K562 (cell line): ENCODE measurements around the gene ULK2. TPM values are rescaled to one million over a fixed set of nuclear protein-coding genes. Genes with fewer than 3 reads are reported as not detected.

Experiments
- ATAC-seq: fragments of 200-7000 bp; cut with Tn5 transposase; 3 replicates; pipeline ENCODE4 v1.9.1; 2020; ENCODE audit warnings: moderate library complexity
- BruUV-seq: library from RNA; stranded (reverse); fragments of 400-500 nt; replicated peaks from 2 replicates; lab custom pipeline; 2021; lab: Mats Ljungman, UMichigan
- CTCF ChIA-PET: fragments of 300-600 bp; formaldehyde crosslinking; extraction: SDS; loops from one replicate; lab custom pipeline; 2021; ENCODE audit warnings: low intra/inter-chr PET ratio; lab: Yijun Ruan, JAX
- POLR2A ChIA-PET: fragments of 300-600, 350-650 bp; sonication (Branson Sonifier 250); formaldehyde crosslinking; extraction: SDS; loops from one replicate; lab custom pipeline; 2021; ENCODE audit warnings: antibody characterized with exemption, inconsistent platforms; lab: Yijun Ruan, JAX
- DNase-seq, 4 experiments: peaks; one replicate each; pipeline versions ENCODE4 v3.0.0 to v3.0.0-alpha.2; 2011 to 2018; ENCODE audit warnings: low spot score in 3 of 4, mixed read lengths in 3 of 4; ENCODE audit errors: extremely low read depth in 1 of 4
- FAIRE-seq: peaks from 2 replicates; lab custom pipeline; 2011; peaks lifted over from hg19 to GRCh38; lab: Jason Lieb, UNC
- H2AFZ ChIP-seq: 2 replicates; pipeline ENCODE4 v1.6.0; 2011; ENCODE audit warnings: low read depth, low read length, control low read depth, inconsistent platforms
- H3K27ac ChIP-seq: fragments of 200-600 bp; 3 replicates; pipeline ENCODE4 v1.8.0; 2011; ENCODE audit warnings: low read depth, mild to moderate bottlenecking, control low read depth, inconsistent platforms, low read length, moderate library complexity, mixed read lengths; ENCODE audit errors: extremely low read depth
- H3K27me3 ChIP-seq, 2 experiments: fragments of 300-600 bp in 1 of 2; 2 replicates in 1 of 2; 3 replicates in 1 of 2; pipeline versions ENCODE4 v1.6.0 to v1.8.0; 2011; ENCODE audit warnings: inconsistent platforms in 2 of 2, low read length in 2 of 2, mild to moderate bottlenecking in 1 of 2, mixed read lengths in 1 of 2, moderate library complexity in 1 of 2; ENCODE audit not compliant: control insufficient read depth in 2 of 2, insufficient read depth in 2 of 2
- H3K36me3 ChIP-seq: fragments of 300-600 bp; 3 replicates; pipeline ENCODE4 v1.8.0; 2011; ENCODE audit warnings: mild to moderate bottlenecking, low read length, inconsistent platforms; ENCODE audit not compliant: control insufficient read depth, insufficient read depth
- H3K4me1 ChIP-seq, 2 experiments: fragments of 200-600 bp in 1 of 2; replicated peaks in 1 of 2; 2 replicates in 1 of 2; 3 replicates in 1 of 2; pipeline versions ENCODE4 v1.5.1 to v1.8.0; 2011; ENCODE audit warnings: inconsistent platforms in 2 of 2, low read length in 2 of 2, mild to moderate bottlenecking in 1 of 2, mixed read lengths in 1 of 2, moderate library complexity in 1 of 2; ENCODE audit not compliant: control insufficient read depth in 2 of 2, insufficient read depth in 2 of 2
- H3K4me2 ChIP-seq: 2 replicates; pipeline ENCODE4 v1.6.1; 2011; ENCODE audit warnings: low read length, control low read depth, inconsistent platforms, mixed read lengths; ENCODE audit not compliant: insufficient read depth
- H3K4me3 ChIP-seq: fragments of 200-600 bp; sonication (generic), shearing (Covaris generic); 2 replicates; pipeline ENCODE4 v1.5.1; 2016; ENCODE audit warnings: control low read depth, inconsistent platforms
- H3K79me2 ChIP-seq: fragments of 200-600 bp; 3 replicates; pipeline ENCODE4 v1.8.0; 2011; ENCODE audit warnings: low read length, inconsistent platforms; ENCODE audit not compliant: control insufficient read depth, insufficient read depth
- H3K9ac ChIP-seq, 2 experiments: 2 replicates each; pipeline versions ENCODE4 v1.6.0 to v1.6.1; 2011; ENCODE audit warnings: low read depth in 2 of 2, low read length in 2 of 2, control low read depth in 1 of 2, inconsistent platforms in 1 of 2, mild to moderate bottlenecking in 1 of 2, mixed read lengths in 1 of 2; ENCODE audit not compliant: insufficient read depth in 1 of 2
- H3K9me1 ChIP-seq: one replicate; pipeline ENCODE4 v1.6.0; 2011; ENCODE audit warnings: inconsistent platforms, mild to moderate bottlenecking, low read length, moderate library complexity; ENCODE audit not compliant: control insufficient read depth, insufficient read depth
- H3K9me3 ChIP-seq: replicated peaks from 2 replicates; pipeline ENCODE4 v1.5.1; 2011; ENCODE audit warnings: low read depth, low read length, inconsistent platforms; ENCODE audit not compliant: control insufficient read depth, insufficient read depth
- H4K20me1 ChIP-seq: replicated peaks from 2 replicates; pipeline ENCODE4 v1.6.1; 2011; ENCODE audit warnings: low read length, inconsistent platforms, mixed read lengths; ENCODE audit not compliant: control insufficient read depth, insufficient read depth
- BMI1 ChIP-seq: fragments of 150-350 bp; IDR thresholded peaks from 2 replicates; pipeline ENCODE4 v1.6.1; 2014; ENCODE audit warnings: low read length
- HDAC8 ChIP-seq: fragments of 450-650 bp; IDR thresholded peaks from 2 replicates; pipeline ENCODE4 v1.6.1; 2016; ENCODE audit warnings: mild to moderate bottlenecking, missing genetic modification characterization, moderate library complexity, missing compliant biosample characterization
- RB1 ChIP-seq: fragments of 450-650 bp; IDR thresholded peaks from 2 replicates; pipeline ENCODE4 v1.6.1; 2017; ENCODE audit warnings: low read depth, mild to moderate bottlenecking
- RBM17 ChIP-seq: fragments of 200-400 bp; formaldehyde crosslinking; IDR thresholded peaks from 2 replicates; pipeline ENCODE4 v1.6.1; 2017; ENCODE audit warnings: low read depth, mild to moderate bottlenecking, low read length, borderline replicate concordance
- RBM22 ChIP-seq: fragments of 200-400 bp; formaldehyde crosslinking; IDR thresholded peaks from 2 replicates; pipeline ENCODE4 v1.6.1; 2018; ENCODE audit warnings: low read length, low read depth; ENCODE audit not compliant: poor library complexity, severe bottlenecking
- REST ChIP-seq, 2 experiments: fragments of 450-650 bp; formaldehyde crosslinking in 1 of 2; IDR thresholded peaks; 2 replicates each; pipeline versions ENCODE4 v1.4.0 to v1.6.1; 2014 to 2020; ENCODE audit warnings: mild to moderate bottlenecking in 2 of 2, borderline replicate concordance in 1 of 2, low read depth in 1 of 2
- SETDB1 ChIP-seq: IDR thresholded peaks from one replicate; pipeline ENCODE4 v1.6.1; 2012; ENCODE audit warnings: low read length, control low read depth, inconsistent platforms
- YBX1 ChIP-seq: fragments of 450-650 bp; IDR thresholded peaks from 2 replicates; pipeline ENCODE4 v1.7.1; 2016; ENCODE audit warnings: mild to moderate bottlenecking
- WGBS: fragments of 100-300 bp; shearing (Covaris generic); methylation state at CpG from one replicate; pipeline ENCODE4 v1.1.6; 2016; ENCODE audit warnings: low coverage, mixed read lengths; ENCODE audit not compliant: insufficient coverage; ENCODE audit errors: missing lambda C conversion rate; 5-methylcytosine and 5-hydroxymethylcytosine counted together
- in situ Hi-C: fragments of 300-500 bp; cut with MboI; formaldehyde crosslinking; loops from 4 replicates; pipeline ENCODE4 v1.15.0; 2018; ENCODE audit warnings: inconsistent platforms, mixed read lengths
- intact Hi-C: fragments of 100-400 bp; cut with micrococcal nuclease; formaldehyde crosslinking; loops from 2 replicates; pipeline ENCODE4 v1.14.2; 2022
- polyA plus RNA-seq, 8 experiments: library from polyadenylated mRNA; depleted of rRNA in 4 of 8; stranded (reverse) in 5 of 8; unstranded in 3 of 8; fragments of >200 nt; fragmentation: Nextera tagmentation in 2 of 8; fragmentation: Illumina TruSeq in 1 of 8; extraction: Ambion mirVana in 2 of 8; extraction: Trizol in 1 of 8; gene quantifications; 2 replicates each; pipeline versions ENCODE4 v1.2.1 to v1.2.3, GENCODE V29; 2011 to 2014; ENCODE audit warnings: inconsistent platforms in 1 of 8, missing spikeins in 1 of 8
- total RNA-seq, 7 experiments: library from RNA; depleted of rRNA in 6 of 7; stranded (reverse); fragments of >200 nt in 6 of 7; fragmentation: Illumina TruSeq in 2 of 7; extraction: Trizol in 2 of 7; gene quantifications; 2 replicates each; pipeline versions ENCODE4 v1.2.1 to v1.2.3, GENCODE V29; 2011 to 2021; ENCODE audit warnings: low replicate concordance in 1 of 7
- TF ChIP-seq, protein P1 (sequence below): fragments of 450-650 bp; formaldehyde crosslinking; IDR thresholded peaks from 2 replicates; pipeline ENCODE4 v1.4.0; 2020; ENCODE audit warnings: mild to moderate bottlenecking, moderate library complexity

ULK2 gene
- total and polyA plus RNA-seq, 9 of the 15 experiments (the other 6 are each of a cell fraction or from before 2014, with no cell fraction given) = 0.01 to 0.18 (median 0.07) TPM; not detected in 5

DNA sequence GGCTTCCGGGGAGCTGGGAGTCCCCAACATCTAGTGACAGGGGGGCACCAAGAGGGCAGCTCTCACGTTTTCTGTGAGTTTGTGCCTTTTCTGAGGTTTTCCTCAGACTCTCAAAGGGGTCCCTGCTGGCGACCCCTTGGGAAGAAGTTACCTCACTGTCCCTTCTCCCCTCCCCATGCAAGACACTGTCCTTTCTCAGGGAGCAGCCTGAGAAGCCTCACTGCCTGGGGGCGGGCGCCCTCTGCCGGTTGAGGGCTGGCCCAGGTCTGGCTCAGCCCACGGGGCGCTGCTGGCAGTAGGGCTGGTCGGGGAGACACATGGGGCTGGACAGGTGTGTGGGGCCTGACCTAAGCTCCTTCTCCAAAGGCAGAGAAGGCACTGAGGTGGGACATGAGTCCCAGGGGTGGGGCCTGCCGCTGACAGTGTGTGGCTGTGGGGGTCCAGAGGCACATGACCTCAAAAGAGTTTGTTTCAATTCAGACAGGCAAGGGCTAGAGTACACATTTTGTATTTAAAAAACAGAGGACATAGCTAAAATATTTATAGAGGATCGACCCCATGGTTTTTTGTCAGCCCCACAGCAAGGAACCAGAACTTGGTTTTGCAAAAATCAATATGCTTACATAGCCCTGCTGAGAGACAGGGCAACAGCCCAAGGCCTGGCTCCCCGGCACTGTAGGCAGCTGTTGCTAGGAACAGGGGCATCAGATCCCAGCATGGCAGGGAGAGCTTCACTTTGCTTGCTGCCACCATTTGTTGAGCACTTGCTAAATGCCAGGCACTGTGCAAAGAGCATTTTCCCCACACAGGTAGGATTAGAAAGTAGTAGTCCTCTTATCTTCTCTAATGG, 101.1 kb downstream of the ULK2 start:
- ChIA-PET CTCF (interaction anchor here (1.2 kb wide), 1 partner anchor 253 kb away, joined by 6 read pairs; no protein-coding TSS in a partner anchor), POLR2A (no interaction called here)
- FAIRE-seq = peak; percentile 15
- Histone ChIP-seq H3K9me3 (no peaks in the 10 kb centered on the region), H2AFZ (no peak overlapping the region), H3K9ac (no peak overlapping the region), H3K27me3 (peaks cover 0 to 14% of the 10 kb centered on the region in 2 experiments; a peak in 1 of 5 replicates), H3K79me2 (no peaks in the 10 kb centered on the region), H3K4me3 (no peak overlapping the region), H3K4me1 (no peaks in the 10 kb centered on the region), H4K20me1 (no peaks in the 10 kb centered on the region), H3K27ac (no peak overlapping the region), H3K9me1 (no peaks in the 10 kb centered on the region), H3K36me3 (no peaks in the 10 kb centered on the region), H3K4me2 (no peak overlapping the region)
- peak; percentile 99 for ATAC-seq
- intact Hi-C loops (loop anchor here (1.0 kb wide), 1 partner anchor 252 kb away; no protein-coding TSS in a partner anchor), in situ Hi-C loops (loop anchor here (10.0 kb wide), 1 partner anchor 402 kb away; the partner anchor contains the start of gene B9D1)
- WGBS = 1% methylated on average over 11 of the region's 12 CpGs
- peak; percentile 69 to 72 (median 70) for DNase-seq
- BruUV-seq = no TSS peak
- no peak for TF ChIP-seq BMI1
- TF ChIP-seq HDAC8 = no peak
- no peak for TF ChIP-seq YBX1
- no peak for TF ChIP-seq SETDB1
- peak; percentile 59 for TF ChIP-seq RB1
- TF ChIP-seq, protein P1, sequence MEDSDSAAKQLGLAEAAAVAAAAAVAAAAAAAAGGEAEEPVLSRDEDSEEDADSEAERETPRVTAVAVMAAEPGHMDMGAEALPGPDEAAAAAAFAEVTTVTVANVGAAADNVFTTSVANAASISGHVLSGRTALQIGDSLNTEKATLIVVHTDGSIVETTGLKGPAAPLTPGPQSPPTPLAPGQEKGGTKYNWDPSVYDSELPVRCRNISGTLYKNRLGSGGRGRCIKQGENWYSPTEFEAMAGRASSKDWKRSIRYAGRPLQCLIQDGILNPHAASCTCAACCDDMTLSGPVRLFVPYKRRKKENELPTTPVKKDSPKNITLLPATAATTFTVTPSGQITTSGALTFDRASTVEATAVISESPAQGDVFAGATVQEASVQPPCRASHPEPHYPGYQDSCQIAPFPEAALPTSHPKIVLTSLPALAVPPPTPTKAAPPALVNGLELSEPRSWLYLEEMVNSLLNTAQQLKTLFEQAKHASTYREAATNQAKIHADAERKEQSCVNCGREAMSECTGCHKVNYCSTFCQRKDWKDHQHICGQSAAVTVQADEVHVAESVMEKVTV (CRISPR knock-in tag) = peak; percentile 50; the same call in 1 of the 2 replicates
- TF ChIP-seq RBM17 = no peak
- no peak for TF ChIP-seq RBM22
- peak; percentile 66; the same call in 1 of the 2 replicates for TF ChIP-seq REST (IDR thresholded peaks at IDR 0.05; ENCODE audit: borderline replicate concordance)
- TF ChIP-seq REST (CRISPR knock-in tag; IDR thresholded peaks at IDR 0.05; ENCODE audit: low read depth) = no peak
